GM19238 (cell line): ENCODE results near the gene LCN12.

Experiments used
- DNase-seq: peaks from one replicate; pipeline ENCODE4 v3.0.0; 2011; ENCODE audit warnings: low spot score; ENCODE audit not compliant: insufficient read length

The LCN12 gene

GRCh38 chr9:136972335-136972734 lies 20.3 kb downstream of the LCN12 start:
- no peak for DNase-seq

GRCh38 chr9:136972743-136973142 lies 20.7 kb downstream of the LCN12 start:
- no peak for DNase-seq

GRCh38 chr9:136973618-136974617 lies 21.8 kb downstream of the LCN12 start:
- no peak for DNase-seq

GRCh38 chr9:136974817-136975535 lies 22.9 kb downstream of the LCN12 start:
- no peak for DNase-seq

DNA sequence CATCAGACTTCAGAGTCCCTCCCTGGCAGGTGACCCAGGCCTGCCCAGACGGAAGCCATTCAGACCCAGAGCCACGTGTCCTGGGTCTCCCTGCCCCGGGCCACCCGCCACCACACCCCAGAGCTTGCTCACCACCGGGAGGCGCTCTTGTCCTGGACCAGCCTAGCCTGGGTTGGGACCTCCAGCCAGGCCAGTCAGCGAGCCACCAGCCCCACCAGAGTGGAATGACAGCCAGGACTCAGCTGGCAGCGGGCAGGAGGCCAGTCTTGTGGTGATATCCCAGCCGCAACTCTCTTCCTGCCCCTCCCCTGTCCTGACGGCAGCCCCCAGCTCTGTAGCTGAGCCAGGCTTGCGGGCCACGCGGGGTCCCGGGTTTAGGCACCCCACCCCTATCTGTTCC lies 23.6 kb downstream of the LCN12 start:
- no peak for DNase-seq

DNA sequence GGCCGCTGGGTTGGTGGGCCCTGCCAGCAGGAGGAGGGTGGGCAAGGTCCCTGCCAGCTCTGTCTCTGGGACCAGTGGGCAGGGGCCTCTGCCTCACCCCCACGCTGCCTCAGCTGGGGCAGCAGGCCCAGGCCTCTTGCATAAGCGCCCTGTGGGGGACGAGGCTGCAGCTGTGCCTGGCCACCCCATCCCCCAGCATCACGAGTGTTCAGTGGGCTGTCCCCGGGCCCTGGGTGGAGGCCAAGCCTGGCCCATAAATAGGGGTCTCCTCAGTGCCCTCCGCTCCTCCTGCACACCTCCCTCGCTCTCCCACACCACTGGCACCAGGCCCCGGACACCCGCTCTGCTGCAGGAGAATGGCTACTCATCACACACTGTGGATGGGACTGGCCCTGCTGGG lies 25.1 kb downstream of the LCN12 start, which contains the start of gene PTGDS:
TSS of gene PTGDS (plus strand) at position 282 of the 400 bp plus-strand sequence. CDS start at position 357, 75 bp downstream.
- DNase-seq = no peak

- DNase-seq = no peak
Observed at GRCh38 chr9:136977649-136978072, 25.6 kb downstream of the LCN12 start.

DNA sequence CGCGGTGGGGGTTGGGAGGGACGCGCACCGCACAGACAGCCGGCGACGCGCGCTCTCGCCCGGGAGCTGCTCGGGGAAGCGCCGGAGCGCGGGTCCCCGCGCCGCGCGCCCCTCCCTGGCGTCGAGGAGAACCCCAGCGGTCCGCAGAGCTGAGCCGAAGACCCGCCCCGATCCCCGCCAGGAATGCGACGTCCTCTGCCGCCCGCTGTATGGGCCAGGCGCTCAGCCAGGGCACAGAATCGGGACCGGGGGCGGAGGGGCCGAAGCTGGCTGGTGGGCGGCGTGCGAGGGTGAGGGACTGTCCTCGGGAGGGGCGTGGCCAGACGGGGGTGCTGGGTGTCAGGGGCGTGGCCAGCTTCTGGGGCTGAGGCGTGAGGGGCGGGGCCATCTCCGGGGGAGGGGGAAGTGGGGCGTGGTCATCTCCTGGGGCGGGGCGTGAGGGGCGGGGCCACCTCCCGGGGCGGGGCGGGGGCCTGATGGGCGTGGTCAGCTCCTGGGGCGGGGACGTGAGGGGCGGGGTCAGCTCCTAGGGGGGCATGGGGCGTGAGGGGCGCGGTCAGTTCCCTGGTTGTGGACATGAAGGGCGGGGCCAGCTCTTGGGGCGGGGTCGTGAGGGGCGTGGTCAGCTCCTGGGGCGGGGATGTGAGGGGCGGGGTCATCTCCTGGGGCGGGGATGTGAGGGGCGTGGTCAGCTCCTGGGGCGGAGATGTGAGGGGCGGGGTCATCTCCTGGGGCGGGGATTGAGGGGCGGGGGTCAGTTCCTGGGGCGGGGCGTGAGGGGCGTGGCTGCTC lies 26.2 kb downstream of the LCN12 start:
- peak; percentile 56 for DNase-seq

- DNase-seq = no peak
Observed at GRCh38 chr9:136978865-136979544, 26.9 kb downstream of the LCN12 start.

GRCh38 chr9:136979769-136980587 lies 27.9 kb downstream of the LCN12 start:
- DNase-seq = no peak

DNA sequence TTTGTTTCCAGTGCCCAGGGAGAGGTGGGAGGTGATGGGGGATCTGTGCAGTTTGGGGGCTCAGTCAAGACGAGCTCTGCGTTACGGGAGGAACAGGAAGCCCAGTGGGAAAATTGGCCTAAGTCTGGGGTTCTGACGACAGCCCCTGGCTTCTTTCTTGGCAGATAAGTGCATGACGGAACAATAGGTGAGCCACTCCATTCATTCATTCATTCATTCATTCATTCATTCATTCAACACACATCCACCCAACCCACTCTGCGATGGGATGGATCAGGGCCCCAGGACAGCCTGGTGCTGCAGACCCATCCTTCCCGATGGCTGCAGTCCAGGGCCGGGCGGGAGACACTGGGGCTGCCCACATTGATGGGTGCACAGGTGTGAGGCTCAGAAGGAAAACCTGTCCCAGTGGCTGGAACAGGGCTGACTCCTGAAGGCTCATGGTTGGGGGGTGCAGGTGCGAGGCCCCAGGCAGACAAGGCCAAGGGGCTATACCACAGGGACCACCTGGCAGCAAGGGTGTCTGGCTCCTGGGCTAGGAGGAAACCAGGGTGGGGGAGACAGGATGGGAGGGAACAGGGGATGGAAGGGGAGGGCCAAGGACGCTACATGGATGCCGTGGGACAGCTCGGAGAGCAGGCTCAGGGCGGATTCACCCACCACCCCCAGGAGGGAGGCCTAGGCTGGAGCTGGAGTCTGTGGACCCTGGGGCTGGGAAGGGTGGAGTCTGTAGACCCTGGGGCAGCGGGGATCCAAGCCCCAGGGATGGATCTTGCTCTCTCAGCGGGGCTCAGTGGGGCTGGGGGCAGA lies 28.8 kb downstream of the LCN12 start:
- no peak for DNase-seq

DNA sequence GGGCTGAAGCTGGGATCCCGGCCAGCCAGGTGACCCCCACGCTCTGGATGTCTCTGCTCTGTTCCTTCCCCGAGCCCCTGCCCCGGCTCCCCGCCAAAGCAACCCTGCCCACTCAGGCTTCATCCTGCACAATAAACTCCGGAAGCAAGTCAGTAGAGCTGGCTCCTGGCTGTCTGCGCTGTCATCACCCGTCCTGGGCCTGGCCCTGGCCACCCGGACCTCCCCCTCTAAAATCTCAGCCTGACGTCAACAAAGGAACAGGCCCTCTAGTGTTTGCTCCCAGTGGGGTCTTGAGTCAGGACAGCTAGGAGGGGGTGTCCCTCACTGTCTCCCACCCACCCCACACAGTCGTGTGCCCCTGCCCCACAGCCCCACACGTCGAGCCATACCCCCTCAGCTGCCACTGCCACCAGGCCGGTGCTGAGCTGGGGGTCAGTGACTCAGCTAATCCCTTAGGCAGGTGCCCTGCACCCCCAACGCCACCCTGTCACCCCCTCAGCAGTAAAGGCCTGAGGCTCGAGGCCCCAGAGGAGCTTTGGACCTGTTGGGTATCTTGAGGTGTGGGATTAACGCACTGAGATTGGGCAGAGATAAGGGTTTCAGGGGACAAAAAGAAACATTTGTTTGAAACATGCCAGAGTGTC lies 29.6 kb downstream of the LCN12 start:
- DNase-seq = no peak

GRCh38 chr9:136982232-136983051 lies 30.4 kb downstream of the LCN12 start, which contains the start of gene LCNL1:
Gene LCNL1 (plus strand): TSS chr9:136982993. CDS start chr9:136983587, 594 bp downstream.
- no peak for DNase-seq

GRCh38 chr9:136983167-136983566 lies 31.1 kb downstream of the LCN12 start:
- no peak for DNase-seq

DNA sequence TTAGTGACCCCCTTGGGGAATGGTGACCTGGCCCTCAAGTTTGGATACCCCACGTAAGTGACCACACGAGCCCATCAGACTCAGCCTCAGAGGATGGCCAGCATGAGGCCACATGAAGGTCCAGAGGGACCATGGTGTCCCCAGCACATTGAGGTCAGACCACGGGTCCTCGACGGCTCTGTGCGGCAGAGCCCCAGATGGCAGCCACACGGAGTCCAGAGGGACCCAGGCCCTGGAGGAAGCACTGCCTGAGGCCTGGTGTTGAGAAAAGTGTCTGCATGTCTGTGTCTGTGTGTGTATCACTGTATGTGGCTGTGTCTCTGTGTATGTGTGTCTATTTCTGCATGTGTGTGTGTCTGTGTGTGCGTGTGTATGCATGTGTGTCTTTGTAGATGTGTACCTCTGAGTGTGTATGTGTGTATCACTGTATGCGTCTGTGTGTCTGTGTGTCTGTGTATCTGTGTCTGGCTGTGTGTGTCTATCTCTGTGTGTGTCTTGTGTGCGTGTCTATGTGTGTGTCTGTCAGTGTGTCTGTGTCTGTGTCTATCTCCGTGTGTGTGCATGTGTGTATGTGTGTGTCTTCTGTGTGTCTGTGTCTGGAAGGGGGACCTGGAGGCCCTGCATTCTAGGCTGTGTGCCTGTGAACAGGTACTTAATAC lies 31.7 kb downstream of the LCN12 start:
- DNase-seq = no peak

GRCh38 chr9:136984464-136985026 lies 32.5 kb downstream of the LCN12 start:
- no peak for DNase-seq
